ENCODE results near the gene C17orf67.

Gene C17orf67

DNA sequence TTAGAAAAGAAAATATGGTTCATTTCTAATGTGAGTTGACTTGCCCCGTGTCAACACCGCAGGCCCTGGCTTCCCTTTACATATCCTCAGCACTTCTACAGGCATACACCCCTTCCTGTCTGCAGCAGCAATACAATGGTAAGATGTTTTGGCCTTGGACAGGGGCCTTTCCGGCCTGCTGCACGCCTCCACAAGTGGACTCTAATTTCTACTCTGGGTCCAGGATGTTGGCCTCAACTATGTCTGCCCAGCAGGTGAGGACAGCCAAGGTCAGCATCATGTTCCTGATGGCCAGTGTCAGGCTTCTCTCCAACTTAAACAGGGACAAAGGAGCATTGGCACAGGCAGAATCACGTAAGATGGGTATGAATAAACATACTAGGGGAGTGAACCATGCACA lies 11.0 kb downstream of the C17orf67 start:
- ATAC-seq (no peak), DNase-seq (no peak)
- Mint-ChIP-seq H3K9me3 (no peaks in the 10 kb centered on the region), H3K36me3 (ENCODE audit: low read depth) (peaks cover 2% of the 10 kb centered on the region), H3K4me1 (peaks cover 19% of the 10 kb centered on the region), H3K27ac (no peak overlapping the region), H3K4me3 (no peak overlapping the region), H3K27me3 (no peaks in the 10 kb centered on the region)

GRCh38 chr17:56821847-56822534 lies 11.7 kb downstream of the C17orf67 start:
- H3K4me3 Mint-ChIP-seq: no peak overlapping the region
- H3K27me3 Mint-ChIP-seq: no peaks in the 10 kb centered on the region
- no peaks in the 10 kb centered on the region for H3K9me3 Mint-ChIP-seq
- peaks cover 19% of the 10 kb centered on the region for H3K4me1 Mint-ChIP-seq
- peaks cover 2% of the 10 kb centered on the region for H3K36me3 Mint-ChIP-seq (ENCODE audit: low read depth)
- DNase-seq: no peak
- no peak overlapping the region for H3K27ac Mint-ChIP-seq
- peak; percentile 77 for ATAC-seq

DNA sequence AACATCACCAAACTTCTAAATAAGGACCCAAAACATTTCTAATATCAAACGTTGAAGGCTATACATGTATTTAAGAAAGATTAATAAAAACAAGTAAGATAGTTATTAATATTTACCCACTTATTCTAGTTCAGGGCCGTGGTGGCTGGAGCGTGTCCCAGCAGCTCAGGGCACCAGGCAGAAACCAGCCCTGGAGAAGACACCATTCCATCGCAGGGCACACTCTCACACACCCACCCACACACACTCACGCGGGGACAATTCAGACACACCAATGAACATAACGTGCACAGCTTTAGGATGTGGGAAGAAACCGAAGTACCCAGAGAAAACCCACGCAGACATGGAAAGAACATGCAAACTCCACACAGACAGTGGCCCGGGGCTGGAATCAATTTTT lies 13.5 kb downstream of the C17orf67 start:
- Mint-ChIP-seq H3K27me3 (no peaks in the 10 kb centered on the region), H3K4me1 (peaks cover 19% of the 10 kb centered on the region), H3K36me3 (ENCODE audit: low read depth) (peaks cover 2% of the 10 kb centered on the region), H3K27ac (no peak overlapping the region), H3K9me3 (no peaks in the 10 kb centered on the region), H3K4me3 (no peak overlapping the region)
- DNase-seq (no peak), ATAC-seq (no peak)

DNA sequence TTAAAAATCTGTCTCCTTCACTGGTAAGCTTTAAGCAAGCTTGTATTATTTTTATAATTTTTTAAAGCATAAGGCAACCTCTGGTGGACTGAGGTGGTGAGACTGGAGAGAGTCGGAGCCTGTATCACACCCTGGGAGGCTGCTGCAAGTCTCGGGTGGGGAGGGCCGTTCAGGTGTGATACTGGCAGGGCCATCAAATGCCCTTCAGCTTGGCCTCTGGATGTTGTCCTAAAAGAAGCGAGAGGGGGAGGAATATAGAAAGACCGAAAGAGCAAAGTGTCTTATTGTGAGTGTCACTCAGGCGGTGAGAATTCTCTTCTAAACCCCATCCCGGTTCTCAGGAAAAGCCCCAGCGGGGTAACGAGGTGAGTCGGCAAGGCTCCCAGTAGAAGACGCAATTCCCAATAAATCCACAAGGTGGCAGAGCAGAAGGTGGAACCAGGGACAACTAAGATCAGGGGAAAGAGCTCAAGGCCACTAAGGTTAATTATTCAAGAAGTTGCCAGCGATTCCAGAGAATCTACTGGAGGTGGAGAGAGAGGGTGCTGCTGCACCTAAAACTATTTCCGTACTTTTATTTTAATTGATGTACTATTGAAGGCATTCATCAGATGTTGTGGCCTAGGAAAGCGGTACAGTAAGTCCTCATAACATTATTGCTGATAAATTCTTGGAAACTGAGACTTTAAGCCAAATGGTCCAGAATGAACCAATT lies 14.1 kb downstream of the C17orf67 start:
- Mint-ChIP-seq H3K4me1 (peaks cover 19% of the 10 kb centered on the region), H3K4me3 (no peak overlapping the region), H3K27me3 (no peaks in the 10 kb centered on the region)

GRCh38 chr17:56819030-56819429 lies 14.7 kb downstream of the C17orf67 start:
- H3K36me3 Mint-ChIP-seq (ENCODE audit: low read depth): no peaks in the 10 kb centered on the region
- H3K27ac Mint-ChIP-seq: no peak overlapping the region
- no peaks in the 10 kb centered on the region for H3K9me3 Mint-ChIP-seq
- no peaks in the 10 kb centered on the region for H3K27me3 Mint-ChIP-seq
- H3K4me1 Mint-ChIP-seq: peaks cover 19% of the 10 kb centered on the region
- ATAC-seq (no peak), DNase-seq (no peak)
- H3K4me3 Mint-ChIP-seq: no peak overlapping the region

More for the DNA sequence above, 14.1 kb downstream of the C17orf67 start:
- Mint-ChIP-seq H3K9me3 (no peaks in the 10 kb centered on the region), H3K36me3 (ENCODE audit: low read depth) (peaks cover 2% of the 10 kb centered on the region), H3K27ac (no peak overlapping the region)
- peak; percentile 75 for DNase-seq
- ATAC-seq: peak; percentile 67

DNA sequence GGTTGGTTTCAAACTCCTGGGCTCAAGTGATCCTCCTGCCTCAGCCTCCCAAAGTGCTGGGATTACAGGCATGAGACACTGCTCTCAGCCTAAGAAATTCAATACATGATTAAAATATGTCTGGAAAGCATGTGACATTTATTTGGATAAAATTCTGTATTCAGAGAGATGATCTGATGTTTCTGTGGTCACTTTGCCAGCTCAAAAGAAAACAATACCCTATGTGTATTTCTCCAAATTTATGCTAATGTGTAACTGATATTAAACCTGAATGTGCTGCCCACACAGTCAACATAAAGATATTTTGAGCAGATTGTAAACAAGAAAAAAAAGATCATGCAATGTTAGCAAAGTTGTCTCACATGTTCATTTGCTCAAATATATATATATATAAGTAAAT lies 16.7 kb downstream of the C17orf67 start:
- Mint-ChIP-seq H3K4me1 (peaks cover 17% of the 10 kb centered on the region), H3K9me3 (no peaks in the 10 kb centered on the region)

DNA sequence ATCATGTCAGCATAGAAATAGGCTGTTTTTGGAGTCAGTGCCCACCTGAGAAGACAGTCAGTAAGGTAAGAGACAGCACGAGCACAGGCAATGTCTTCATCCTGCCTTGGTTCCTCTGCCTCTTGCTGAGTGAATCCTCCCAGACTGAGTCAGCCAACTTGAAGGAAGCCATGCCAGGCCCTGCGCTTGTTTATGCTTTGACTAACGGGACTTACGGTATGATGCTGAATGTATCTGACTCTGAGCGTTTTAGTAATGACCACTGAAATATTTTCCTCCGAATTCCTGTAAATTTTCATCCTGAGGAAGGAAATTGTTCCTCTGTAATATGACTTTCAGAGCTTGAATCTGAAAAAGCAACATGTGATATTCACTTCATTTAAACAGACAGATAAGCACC lies 18.0 kb downstream of the C17orf67 start:
- DNase-seq: no peak
- no peaks in the 10 kb centered on the region for H3K36me3 Mint-ChIP-seq (ENCODE audit: low read depth)
- no peak overlapping the region for H3K4me3 Mint-ChIP-seq
- peaks cover 11% of the 10 kb centered on the region for H3K4me1 Mint-ChIP-seq
- no peaks in the 10 kb centered on the region for H3K27me3 Mint-ChIP-seq
- H3K27ac Mint-ChIP-seq: no peak overlapping the region
- no peaks in the 10 kb centered on the region for H3K9me3 Mint-ChIP-seq
- ATAC-seq: no peak

More for the DNA sequence above, 16.7 kb downstream of the C17orf67 start:
- Mint-ChIP-seq H3K36me3 (ENCODE audit: low read depth) (no peaks in the 10 kb centered on the region), H3K27me3 (no peaks in the 10 kb centered on the region), H3K4me3 (no peak overlapping the region), H3K27ac (no peak overlapping the region)
- ATAC-seq (no peak), DNase-seq (no peak)

DNA sequence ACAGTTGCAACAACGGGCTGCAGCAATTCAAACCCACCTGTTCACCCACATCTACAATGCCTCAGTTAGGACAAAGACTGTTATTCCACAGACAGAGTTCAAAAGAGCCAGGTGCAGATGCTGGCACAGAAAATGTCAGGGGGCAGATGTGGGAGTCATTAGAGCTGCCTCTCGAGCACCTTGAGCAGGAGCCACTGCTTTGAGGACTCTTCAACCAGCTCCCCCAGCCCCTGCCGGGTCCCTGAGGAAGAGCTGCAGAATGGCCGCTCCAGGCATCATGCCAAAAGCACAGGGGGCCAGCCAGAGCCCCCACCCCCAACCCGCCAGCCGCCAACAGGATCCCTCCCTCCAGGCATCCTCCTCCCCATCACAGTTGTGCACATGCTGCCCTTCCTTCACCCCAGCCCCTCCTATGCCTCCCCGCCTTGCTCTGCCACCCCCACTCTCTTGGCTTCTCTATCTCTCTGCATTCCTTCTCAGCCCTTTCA lies 20.8 kb downstream of the C17orf67 start:
- no peaks in the 10 kb centered on the region for H3K36me3 Mint-ChIP-seq (ENCODE audit: low read depth)
- DNase-seq (no peak), ATAC-seq (no peak)
- H3K4me3 Mint-ChIP-seq: no peak overlapping the region
- no peaks in the 10 kb centered on the region for H3K27me3 Mint-ChIP-seq
- no peaks in the 10 kb centered on the region for H3K9me3 Mint-ChIP-seq
- no peaks in the 10 kb centered on the region for H3K4me1 Mint-ChIP-seq
- no peak overlapping the region for H3K27ac Mint-ChIP-seq

GRCh38 chr17:56810891-56811775 lies 22.6 kb downstream of the C17orf67 start:
- Mint-ChIP-seq H3K27ac (no peak overlapping the region), H3K27me3 (no peaks in the 10 kb centered on the region), H3K36me3 (ENCODE audit: low read depth) (no peaks in the 10 kb centered on the region), H3K4me3 (no peak overlapping the region), H3K9me3 (no peaks in the 10 kb centered on the region), H3K4me1 (no peaks in the 10 kb centered on the region)
- no peak for ATAC-seq
- DNase-seq: no peak

DNA sequence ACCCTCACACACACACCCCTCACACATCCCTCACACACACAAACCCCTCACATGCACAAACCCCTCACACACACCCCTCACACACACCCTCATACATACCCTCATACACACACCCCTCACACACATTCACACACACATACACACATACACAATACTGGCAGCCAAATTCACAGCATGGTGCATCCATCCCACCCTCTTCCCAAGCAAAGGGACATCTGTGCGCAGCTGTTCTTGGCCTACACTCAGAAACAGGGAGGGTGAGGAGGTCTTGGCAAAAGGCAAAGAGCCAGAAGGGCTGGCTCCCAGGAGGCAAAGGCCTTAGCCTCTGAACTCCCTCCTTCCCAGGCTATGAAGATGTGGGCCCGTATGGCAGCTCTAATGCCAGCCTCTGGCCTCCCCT lies 23.4 kb downstream of the C17orf67 start:
- H3K27ac Mint-ChIP-seq: no peak overlapping the region
- no peaks in the 10 kb centered on the region for H3K9me3 Mint-ChIP-seq
- H3K27me3 Mint-ChIP-seq: no peaks in the 10 kb centered on the region
- H3K4me3 Mint-ChIP-seq: no peak overlapping the region
- DNase-seq (no peak), ATAC-seq (no peak)
- H3K36me3 Mint-ChIP-seq (ENCODE audit: low read depth): no peaks in the 10 kb centered on the region
- H3K4me1 Mint-ChIP-seq: no peaks in the 10 kb centered on the region

- Mint-ChIP-seq H3K4me1 (no peaks in the 10 kb centered on the region), H3K36me3 (ENCODE audit: low read depth) (no peaks in the 10 kb centered on the region), H3K27me3 (no peaks in the 10 kb centered on the region), H3K27ac (no peak overlapping the region), H3K4me3 (no peak overlapping the region), H3K9me3 (no peaks in the 10 kb centered on the region)
- DNase-seq: no peak
- ATAC-seq: no peak
Observed at GRCh38 chr17:56809820-56810179, 23.9 kb downstream of the C17orf67 start.

DNA sequence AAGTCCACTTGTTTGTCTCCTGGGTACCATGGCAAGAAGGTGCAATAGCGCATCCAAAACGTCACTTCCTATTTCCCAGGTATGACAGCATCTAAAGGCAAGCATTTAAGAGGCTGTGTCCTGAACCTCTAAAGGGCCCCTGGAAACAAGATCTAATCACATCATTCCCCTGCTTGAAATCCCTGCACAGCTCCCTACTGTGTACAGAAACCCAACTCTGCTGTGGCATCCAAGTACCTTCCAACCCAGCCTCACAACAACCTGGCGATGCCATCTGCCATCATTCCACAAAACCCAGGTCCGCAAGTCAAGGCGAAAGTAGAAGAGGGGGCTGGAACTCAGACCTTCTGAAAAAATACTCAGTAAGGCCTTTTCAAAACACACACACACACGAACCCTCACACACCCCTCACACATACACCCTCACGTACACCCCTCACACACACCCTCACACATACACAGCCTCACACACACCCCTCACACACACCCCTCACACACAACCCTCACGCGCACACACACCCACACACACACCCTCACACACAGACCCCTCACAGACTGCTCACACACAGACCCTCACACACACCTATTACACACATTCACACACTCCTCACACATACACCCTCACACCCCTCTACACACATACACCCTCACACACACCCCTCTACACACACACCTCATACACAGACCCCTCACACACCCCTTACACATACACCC lies 24.5 kb downstream of the C17orf67 start:
- no peak overlapping the region for H3K27ac Mint-ChIP-seq
- H3K9me3 Mint-ChIP-seq: no peaks in the 10 kb centered on the region
- DNase-seq (no peak), ATAC-seq (no peak)
- no peak overlapping the region for H3K4me3 Mint-ChIP-seq
- no peaks in the 10 kb centered on the region for H3K4me1 Mint-ChIP-seq
- no peaks in the 10 kb centered on the region for H3K36me3 Mint-ChIP-seq (ENCODE audit: low read depth)
- H3K27me3 Mint-ChIP-seq: no peaks in the 10 kb centered on the region

GRCh38 chr17:56808503-56808902 lies 25.2 kb downstream of the C17orf67 start:
- DNase-seq: no peak
- Mint-ChIP-seq H3K27me3 (no peaks in the 10 kb centered on the region), H3K9me3 (no peaks in the 10 kb centered on the region), H3K36me3 (ENCODE audit: low read depth) (no peaks in the 10 kb centered on the region), H3K27ac (no peak overlapping the region), H3K4me1 (no peaks in the 10 kb centered on the region), H3K4me3 (no peak overlapping the region)
- no peak for ATAC-seq

GRCh38 chr17:56807723-56808122 lies 26.0 kb downstream of the C17orf67 start:
- Mint-ChIP-seq H3K4me1 (no peaks in the 10 kb centered on the region), H3K27me3 (no peaks in the 10 kb centered on the region), H3K4me3 (no peak overlapping the region), H3K9me3 (no peaks in the 10 kb centered on the region), H3K36me3 (ENCODE audit: low read depth) (no peaks in the 10 kb centered on the region), H3K27ac (no peak overlapping the region)
- DNase-seq: no peak
- no peak for ATAC-seq
